Hepatocyte (in vitro differentiated cells): Measurements from ENCODE around the gene AKAP13. TPM values are rescaled to one million over a fixed set of nuclear protein-coding genes. Genes with fewer than 3 reads are reported as not detected.

Experiments used
- DNase-seq: peaks from one replicate; pipeline ENCODE4 v3.0.0-alpha.2; 2016; ENCODE audit warnings: low spot score
- H2AFZ ChIP-seq: fragments of 200-600 bp; sonication (generic); 2 replicates; pipeline ENCODE4 v1.6.0; 2016; ENCODE audit warnings: antibody characterized with exemption, mild to moderate bottlenecking
- H3K27ac ChIP-seq: fragments of 200-600 bp; sonication (generic); 2 replicates; pipeline ENCODE4 v1.5.1; 2016; ENCODE audit warnings: mild to moderate bottlenecking
- H3K27me3 ChIP-seq: fragments of 200-600 bp; sonication (generic); 2 replicates; pipeline ENCODE4 v1.6.1; 2016
- H3K36me3 ChIP-seq: fragments of 200-600 bp; sonication (generic); replicated peaks from 2 replicates; pipeline ENCODE4 v1.5.1; 2016; ENCODE audit warnings: low read depth; ENCODE audit not compliant: insufficient read depth
- H3K4me1 ChIP-seq: fragments of 200-600 bp; sonication (generic); 2 replicates; pipeline ENCODE4 v1.5.1; 2016; ENCODE audit warnings: mild to moderate bottlenecking, moderate library complexity; ENCODE audit not compliant: insufficient read depth
- H3K4me2 ChIP-seq: fragments of 200-600 bp; sonication (generic); 2 replicates; pipeline ENCODE4 v1.6.0; 2016
- H3K4me3 ChIP-seq: fragments of 200-600 bp; sonication (generic); 2 replicates; pipeline ENCODE4 v1.5.1; 2016; ENCODE audit warnings: mild to moderate bottlenecking
- H3K79me2 ChIP-seq: fragments of 200-600 bp; sonication (generic); 2 replicates; pipeline ENCODE4 v1.6.0; 2017; ENCODE audit warnings: mild to moderate bottlenecking
- H3K9me2 ChIP-seq: fragments of 200-600 bp; sonication (generic); replicated peaks from 2 replicates; pipeline ENCODE4 v1.6.0; 2017; ENCODE audit warnings: mild to moderate bottlenecking; ENCODE audit not compliant: insufficient read depth
- H3K9me3 ChIP-seq: fragments of 200-600 bp; sonication (generic); 2 replicates; pipeline ENCODE4 v1.5.1; 2016; ENCODE audit warnings: low read depth, mild to moderate bottlenecking
- H4K20me1 ChIP-seq: fragments of 200-600 bp; sonication (generic); 2 replicates; pipeline ENCODE4 v1.6.0; 2016; ENCODE audit warnings: mild to moderate bottlenecking; ENCODE audit not compliant: insufficient read depth, poor library complexity, severe bottlenecking
- EZH2 ChIP-seq: fragments of 200-600 bp; sonication (generic); IDR thresholded peaks from 2 replicates; pipeline ENCODE4 v1.6.1; 2016; ENCODE audit warnings: antibody characterized with exemption, mild to moderate bottlenecking, borderline replicate concordance
- EZH2phosphoT487 ChIP-seq: fragments of 200-600 bp; sonication (generic); IDR thresholded peaks from one replicate; pipeline ENCODE4 v1.6.1; 2018; ENCODE audit warnings: antibody characterized with exemption, mild to moderate bottlenecking, low read depth, moderate library complexity; ENCODE audit not compliant: unreplicated experiment, severe bottlenecking
- WGBS: methylation state at CpG from one replicate; pipeline ENCODE4 v1.1.6; 2016; ENCODE audit warnings: low lambda C conversion rate; ENCODE audit errors: missing lambda C conversion rate; 5-methylcytosine and 5-hydroxymethylcytosine counted together
- polyA plus RNA-seq: library from polyadenylated mRNA; unstranded; fragments of >200 nt; fragmentation: Nextera tagmentation; extraction: Ambion mirVana; gene quantifications from 2 replicates; pipeline ENCODE4 v1.2.1, GENCODE V29; 2016
- total RNA-seq: library from RNA; depleted of rRNA; stranded (reverse); fragments of >200 nt; gene quantifications from 2 replicates; pipeline ENCODE4 v1.2.3, GENCODE V29; 2014
- TF ChIP-seq, protein P1 (sequence below): fragments of 200-600 bp; sonication (generic); IDR thresholded peaks from 2 replicates; pipeline ENCODE4 v1.5.1; 2016; ENCODE audit warnings: antibody characterized with exemption, mild to moderate bottlenecking; ENCODE audit not compliant: poor library complexity

The AKAP13 gene
- total and polyA plus RNA-seq, 2 experiments from 2014 or later = 55.6 to 80.9 TPM

DNA sequence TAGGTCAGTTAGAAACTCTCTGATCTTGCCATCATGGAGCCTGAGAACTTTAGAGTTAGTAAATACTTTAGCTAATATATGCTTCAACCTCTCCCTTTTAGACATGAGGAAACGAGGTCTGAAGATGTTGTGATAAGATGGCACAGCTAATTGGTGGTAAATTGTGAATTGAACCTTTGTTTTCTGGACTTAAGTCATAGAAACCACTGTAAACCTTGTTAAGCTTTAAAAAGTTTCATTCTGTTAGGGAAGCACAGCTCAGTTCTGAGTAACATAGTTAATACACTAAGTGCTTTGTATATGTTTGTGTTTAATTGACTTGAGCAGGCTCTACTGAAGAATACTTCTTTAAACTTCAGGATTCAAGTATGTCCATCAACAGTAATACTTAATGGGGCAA, 108.6 kb downstream of the AKAP13 start:
- no peaks in the 10 kb centered on the region for H3K9me3 ChIP-seq
- peaks cover 13% of the 10 kb centered on the region for H4K20me1 ChIP-seq
- no peak overlapping the region for H2AFZ ChIP-seq
- H3K36me3 ChIP-seq = no peaks in the 10 kb centered on the region
- H3K4me1 ChIP-seq = peaks cover 11% of the 10 kb centered on the region
- TF ChIP-seq, protein P1, sequence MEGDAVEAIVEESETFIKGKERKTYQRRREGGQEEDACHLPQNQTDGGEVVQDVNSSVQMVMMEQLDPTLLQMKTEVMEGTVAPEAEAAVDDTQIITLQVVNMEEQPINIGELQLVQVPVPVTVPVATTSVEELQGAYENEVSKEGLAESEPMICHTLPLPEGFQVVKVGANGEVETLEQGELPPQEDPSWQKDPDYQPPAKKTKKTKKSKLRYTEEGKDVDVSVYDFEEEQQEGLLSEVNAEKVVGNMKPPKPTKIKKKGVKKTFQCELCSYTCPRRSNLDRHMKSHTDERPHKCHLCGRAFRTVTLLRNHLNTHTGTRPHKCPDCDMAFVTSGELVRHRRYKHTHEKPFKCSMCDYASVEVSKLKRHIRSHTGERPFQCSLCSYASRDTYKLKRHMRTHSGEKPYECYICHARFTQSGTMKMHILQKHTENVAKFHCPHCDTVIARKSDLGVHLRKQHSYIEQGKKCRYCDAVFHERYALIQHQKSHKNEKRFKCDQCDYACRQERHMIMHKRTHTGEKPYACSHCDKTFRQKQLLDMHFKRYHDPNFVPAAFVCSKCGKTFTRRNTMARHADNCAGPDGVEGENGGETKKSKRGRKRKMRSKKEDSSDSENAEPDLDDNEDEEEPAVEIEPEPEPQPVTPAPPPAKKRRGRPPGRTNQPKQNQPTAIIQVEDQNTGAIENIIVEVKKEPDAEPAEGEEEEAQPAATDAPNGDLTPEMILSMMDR = no peak
- TF ChIP-seq EZH2phosphoT487 = no peak
- no peak for TF ChIP-seq EZH2
- no peak overlapping the region for H3K4me3 ChIP-seq
- peak overlapping the region; percentile 52 for H3K27ac ChIP-seq
- DNase-seq = no peak
- peaks cover 84% of the 10 kb centered on the region for H3K79me2 ChIP-seq
- no peaks in the 10 kb centered on the region for H3K27me3 ChIP-seq
- 51% methylated on average over 1 of the region's 1 CpG for WGBS
- no peaks in the 10 kb centered on the region for H3K9me2 ChIP-seq
- H3K4me2 ChIP-seq = no peak overlapping the region

DNA sequence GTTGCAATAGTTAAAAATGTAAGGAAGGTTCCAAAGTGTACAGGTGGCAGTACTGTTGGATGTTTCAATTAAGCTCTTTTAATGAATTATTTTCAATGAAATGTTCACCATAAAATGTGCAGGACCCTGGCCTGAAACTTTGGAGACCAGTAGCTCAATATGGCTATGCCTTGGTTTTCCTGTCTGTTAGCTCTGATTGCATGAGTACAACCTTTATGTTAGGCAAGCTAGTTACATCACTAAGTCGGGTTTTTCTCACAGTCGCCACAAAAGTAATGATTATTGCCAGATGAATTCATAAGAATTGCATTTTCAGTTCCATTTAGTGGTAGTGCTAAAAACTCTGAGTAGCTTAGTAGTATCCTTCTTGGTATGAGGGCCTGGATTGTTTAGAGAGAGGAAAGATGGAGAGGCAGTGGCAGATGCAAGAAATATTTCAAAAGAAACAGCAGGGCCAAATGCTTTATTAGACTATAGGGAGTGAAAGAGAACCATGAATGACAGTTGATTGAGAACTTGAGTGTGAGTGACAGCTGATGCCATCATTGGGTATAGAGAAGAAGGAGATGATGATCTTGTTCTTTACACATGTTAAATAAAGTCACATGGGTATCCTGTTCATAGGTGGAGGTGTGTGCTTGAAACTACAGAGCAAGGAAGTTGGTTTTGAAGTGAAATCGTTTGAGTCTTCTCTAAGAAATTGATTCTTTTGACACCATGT, 109.5 kb downstream of the AKAP13 start:
- H3K79me2 ChIP-seq = peaks cover 82% of the 10 kb centered on the region
- TF ChIP-seq EZH2phosphoT487 (no peak), EZH2 (no peak)
- TF ChIP-seq, protein P1 = no peak

DNA sequence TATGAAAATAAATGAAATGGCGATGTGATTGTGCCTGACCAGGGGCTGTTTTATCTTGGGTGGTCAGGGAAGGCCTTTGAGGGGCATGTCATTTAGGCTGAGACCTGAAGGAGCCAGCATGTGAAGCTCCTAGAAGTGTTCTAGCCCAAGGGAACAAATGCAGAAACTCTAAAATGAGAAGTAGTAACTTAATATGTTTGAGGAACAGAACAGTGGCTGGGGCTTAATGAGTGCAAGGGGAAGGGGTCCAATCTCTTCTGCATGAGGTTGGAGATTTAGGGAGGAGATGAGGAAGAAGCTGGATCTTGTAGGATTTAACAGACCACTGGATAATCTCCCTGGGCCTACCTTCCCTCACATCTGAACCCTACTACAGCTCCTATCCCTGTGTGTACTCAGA, 110.5 kb downstream of the AKAP13 start:
- no peak for DNase-seq
- Histone ChIP-seq H3K36me3 (no peaks in the 10 kb centered on the region), H4K20me1 (no peaks in the 10 kb centered on the region), H3K27me3 (no peaks in the 10 kb centered on the region), H3K9me2 (no peaks in the 10 kb centered on the region), H3K9me3 (no peaks in the 10 kb centered on the region), H3K4me2 (no peak overlapping the region), H3K4me1 (peaks cover 27% of the 10 kb centered on the region), H3K79me2 (peaks cover 84% of the 10 kb centered on the region), H2AFZ (no peak overlapping the region), H3K4me3 (no peak overlapping the region), H3K27ac (no peak overlapping the region)
- WGBS = 90% methylated on average over 1 of the region's 1 CpG
- no peak for TF ChIP-seq EZH2
- no peak for TF ChIP-seq EZH2phosphoT487
- TF ChIP-seq, protein P1 = no peak

More for the DNA sequence above, 109.5 kb downstream of the AKAP13 start:
- Histone ChIP-seq H3K4me3 (no peak overlapping the region), H3K27ac (no peak overlapping the region), H3K36me3 (no peaks in the 10 kb centered on the region), H3K4me1 (peaks cover 18% of the 10 kb centered on the region), H4K20me1 (peaks cover 6% of the 10 kb centered on the region), H3K27me3 (no peaks in the 10 kb centered on the region), H2AFZ (no peak overlapping the region), H3K9me2 (no peaks in the 10 kb centered on the region), H3K9me3 (no peaks in the 10 kb centered on the region), H3K4me2 (no peak overlapping the region)
- DNase-seq = no peak
- WGBS = 94% methylated on average over 3 of the region's 3 CpGs
